ENCODE data around the gene KCNC2. TPM values are rescaled to one million over a fixed set of nuclear protein-coding genes. Genes with fewer than 3 reads are reported as not detected.

Gene KCNC2
- polyA plus RNA-seq, 1 donor: 0.42 TPM

DNA sequence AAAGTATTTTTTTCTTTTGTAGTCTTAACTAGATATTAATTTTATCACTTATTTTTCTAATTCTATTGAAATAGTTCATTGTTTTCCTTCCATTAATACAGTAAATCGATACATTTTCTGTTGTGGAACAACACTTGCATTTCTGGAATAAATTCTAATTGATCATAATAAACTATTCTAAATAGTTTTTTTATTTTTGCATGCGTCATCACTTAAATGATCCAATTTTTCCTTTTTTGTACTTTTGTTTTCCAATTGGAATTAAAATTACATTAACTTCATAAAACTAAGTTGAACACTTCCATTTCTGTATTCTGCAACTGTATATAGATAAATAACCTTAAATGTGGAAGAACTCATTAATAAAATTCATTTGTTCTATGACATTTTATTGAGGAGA, 202.5 kb downstream of the KCNC2 start:
- Histone ChIP-seq H3K4me3 (ENCODE audit: low read length) (no peak overlapping the region), H3K36me3 (ENCODE audit: control insufficient read depth, insufficient read depth, low read length) (no peaks in the 10 kb centered on the region), H3K27me3 (ENCODE audit: control insufficient read depth, insufficient read depth, low read length) (no peaks in the 10 kb centered on the region), H3K9me3 (ENCODE audit: control insufficient read depth, low read depth, low read length) (no peaks in the 10 kb centered on the region), H3K4me1 (ENCODE audit: control insufficient read depth, insufficient read depth, low read length) (no peaks in the 10 kb centered on the region), H3K27ac (ENCODE audit: low read length) (no peak overlapping the region)
- no peak for DNase-seq
- WGBS (ENCODE audit: insufficient coverage, low lambda C conversion rate): 95% methylated on average over 2 of the region's 2 CpGs

DNA sequence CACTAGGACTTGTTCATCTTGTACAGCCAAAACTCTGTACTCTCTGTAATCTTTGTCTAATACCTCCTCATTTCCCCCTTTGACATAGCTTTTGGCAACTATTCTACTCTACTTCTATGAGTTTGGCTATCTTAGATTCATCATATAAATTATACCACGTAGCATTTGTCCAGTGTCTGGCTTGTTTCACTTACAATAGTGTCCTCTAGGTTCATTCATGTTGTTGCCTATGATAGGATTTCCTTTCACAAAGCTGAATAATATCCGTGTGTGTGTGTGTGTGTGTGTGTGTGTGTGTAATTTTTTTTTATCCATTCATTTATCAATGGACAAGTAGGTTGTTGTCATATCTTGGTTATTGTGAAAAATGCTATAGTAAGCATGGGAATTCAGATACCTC, 209.5 kb downstream of the KCNC2 start:
- WGBS (ENCODE audit: insufficient coverage, low lambda C conversion rate): no CpG with 5 or more reads among the region's 2 CpGs
- H3K36me3 ChIP-seq (ENCODE audit: control insufficient read depth, insufficient read depth, low read length): no peaks in the 10 kb centered on the region
- DNase-seq: no peak
- H3K27me3 ChIP-seq (ENCODE audit: control insufficient read depth, insufficient read depth, low read length): no peaks in the 10 kb centered on the region
- no peak overlapping the region for H3K27ac ChIP-seq (ENCODE audit: low read length)
- no peak overlapping the region for H3K4me3 ChIP-seq (ENCODE audit: low read length)
- H3K4me1 ChIP-seq (ENCODE audit: control insufficient read depth, insufficient read depth, low read length): no peaks in the 10 kb centered on the region
- H3K9me3 ChIP-seq (ENCODE audit: control insufficient read depth, low read depth, low read length): no peaks in the 10 kb centered on the region

DNA sequence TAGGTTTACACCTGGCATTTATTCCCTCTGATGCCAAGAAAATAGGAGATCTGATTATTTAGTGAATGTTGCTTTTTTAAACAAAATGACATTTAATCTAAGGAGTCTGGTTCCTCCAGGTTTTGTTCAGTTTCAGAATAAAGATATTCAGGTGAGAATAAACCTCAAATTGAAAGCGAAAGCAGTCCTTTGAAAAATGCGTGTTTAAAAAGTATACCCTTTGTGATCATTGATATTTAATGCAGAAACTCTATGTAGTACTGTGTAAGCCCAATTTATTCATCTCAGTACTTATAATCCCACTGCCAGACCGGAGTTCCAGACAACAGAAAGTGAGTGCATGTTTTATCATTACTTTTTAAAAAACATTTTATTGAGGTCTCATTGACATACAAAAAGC, 210.2 kb downstream of the KCNC2 start:
- Histone ChIP-seq H3K4me1 (ENCODE audit: control insufficient read depth, insufficient read depth, low read length) (no peaks in the 10 kb centered on the region), H3K4me3 (ENCODE audit: low read length) (no peak overlapping the region), H3K9me3 (ENCODE audit: control insufficient read depth, low read depth, low read length) (no peaks in the 10 kb centered on the region), H3K36me3 (ENCODE audit: control insufficient read depth, insufficient read depth, low read length) (no peaks in the 10 kb centered on the region), H3K27ac (ENCODE audit: low read length) (no peak overlapping the region), H3K27me3 (ENCODE audit: control insufficient read depth, insufficient read depth, low read length) (no peaks in the 10 kb centered on the region)
- DNase-seq: no peak
- 100% methylated on average over 1 of the region's 3 CpGs for WGBS (ENCODE audit: insufficient coverage, low lambda C conversion rate)

Other genes starting within 250 kb of the KCNC2 start
- 3.1 TPM for gene CAPS2, start 120.5 kb upstream of the KCNC2 start, polyA plus RNA-seq
- gene GLIPR1L1, start 124.8 kb upstream of the KCNC2 start, polyA plus RNA-seq: 0.27 TPM
- 1.3 TPM for gene GLIPR1L2, start 181.2 kb upstream of the KCNC2 start, polyA plus RNA-seq